ENCODE results near the gene ERCC1. TPM values are rescaled to one million over a fixed set of nuclear protein-coding genes. Genes with fewer than 3 reads are reported as not detected.

ERCC1 gene
- polyA plus RNA-seq, 2 of the 4 experiments (the other 2 are of a cell fraction): 81.7 to 93.0 TPM

GRCh38 chr19:45443462-45444317 is 20.0 kb upstream of the ERCC1 start (continued):
- TF ChIP-seq TFCP2L1 (CRISPR knock-in tag; IDR thresholded peaks at IDR 0.05) (peak; percentile 64; the same call in 1 of the 2 replicates), BCL3 (IDR thresholded peaks at IDR 0.05) (no peak), CHD4 (IDR thresholded peaks at IDR 0.05; ENCODE audit: borderline replicate concordance) (no peak), ATOH8 (CRISPR knock-in tag; IDR thresholded peaks at IDR 0.05; ENCODE audit: low read depth) (no peak; the same call in 1 of the 2 replicates), HDAC2 (IDR thresholded peaks at IDR 0.05) (no peak), POLR2A (IDR thresholded peaks at IDR 0.05; ENCODE audit: low read length) (peak; percentile 45; the same call in 1 of the 2 replicates), RFX5 (IDR thresholded peaks at IDR 0.05) (peak; percentile 83), EHF (CRISPR knock-in tag; IDR thresholded peaks at IDR 0.05) (peak; percentile 69), RAD21 (conservative IDR thresholded peaks at IDR 0.05 in 1 of 2, IDR thresholded peaks at IDR 0.05 in 1 of 2) (no peak), JUNB (IDR thresholded peaks at IDR 0.05) (no peak), HES2 (IDR thresholded peaks at IDR 0.05) (no peak), POLR2AphosphoS2 (conservative IDR thresholded peaks at IDR 0.05; ENCODE audit: low read length) (no peak), CHD2 (IDR thresholded peaks at IDR 0.05; ENCODE audit: low read length, partially characterized antibody) (no peak), SMC3 (IDR thresholded peaks at IDR 0.05) (0 out of 3 replicates have a peak, but pooled peaks have one; percentile 5), RCOR1 (IDR thresholded peaks at IDR 0.05; ENCODE audit: low read depth, low read length) (no peak), KDM1A (IDR thresholded peaks at IDR 0.05; ENCODE audit: low read depth) (no peak), RARB (CRISPR knock-in tag; IDR thresholded peaks at IDR 0.05) (peak; percentile 20; the same call in 1 of the 2 replicates)

- H3K27ac ChIP-seq: peak overlapping the region; percentile 86 to 90
- peaks cover 31% of the 10 kb centered on the region for H3K4me1 ChIP-seq
- 7% methylated on average over 15 of the region's 15 CpGs for WGBS (ENCODE audit: missing lambda C conversion rate)
- DNase-seq (ENCODE audit: low read depth in 1 of 2, low spot score in 1 of 2) (peak in 1 of 2 experiments; percentile 93), FAIRE-seq (no peak), ATAC-seq (peak; percentile 10 to 16)
- peak overlapping the region; percentile 99 for H3K4me2 ChIP-seq
- TF ChIP-seq HDAC2 (IDR thresholded peaks at IDR 0.05) (no peak), HOXB5 (CRISPR knock-in tag; IDR thresholded peaks at IDR 0.05) (0 out of 2 replicates have a peak, but pooled peaks have one; percentile 18), GATA3 (IDR thresholded peaks at IDR 0.05; ENCODE audit: borderline replicate concordance) (no peak), HOXA7 (CRISPR knock-in tag; IDR thresholded peaks at IDR 0.05) (0 out of 2 replicates have a peak, but pooled peaks have one; percentile 46), HES2 (IDR thresholded peaks at IDR 0.05) (no peak), EP300 (IDR thresholded peaks at IDR 0.05) (no peak), TFCP2L1 (CRISPR knock-in tag; IDR thresholded peaks at IDR 0.05) (no peak), BCL3 (IDR thresholded peaks at IDR 0.05) (no peak), JUN (IDR thresholded peaks at IDR 0.05) (no peak), CHD4 (IDR thresholded peaks at IDR 0.05; ENCODE audit: borderline replicate concordance) (no peak), HOXB13 (CRISPR knock-in tag; IDR thresholded peaks at IDR 0.05; ENCODE audit: low read depth) (0 out of 2 replicates have a peak, but pooled peaks have one; percentile 19), BHLHE40 (IDR thresholded peaks at IDR 0.05; ENCODE audit: low read depth, low read length) (no peak; the same call in 1 of the 2 replicates), PHF8 (IDR thresholded peaks at IDR 0.05; ENCODE audit: borderline replicate concordance, low read depth) (no peak)
- peak overlapping the region; percentile 49 for H3K4me3 ChIP-seq
- H3K9me3 ChIP-seq: no peaks in the 10 kb centered on the region
- CTCF ChIA-PET: interaction anchor here (0.6 to 27.6 kb wide), 4 partner anchors 15 to 50 kb away, joined by 3 to 1883 read pairs (median 310); partner anchors contain the start of genes ERCC1, FOSB, PPM1N and RTN2
- POLR2A ChIA-PET: interaction anchor here (4.6 kb wide), 1 partner anchor 25 kb away, joined by 40 read pairs; the partner anchor contains the start of gene FOSB
Observed at GRCh38 chr19:45442778-45443461, 19.2 kb upstream of the ERCC1 start.

Data from A549 (cell line).